Activated B cell treated with CpG ODN at 0.5 μM for 24 hours (primary cell): Measurements from ENCODE around the gene PIR. TPM values are rescaled to one million over a fixed set of nuclear protein-coding genes. Genes with fewer than 3 reads are reported as not detected.

Source experiments
- ATAC-seq: fragments of 200-7000 bp; cut with Tn5 transposase; one replicate; pipeline ENCODE4 v1.10.0; 2021; ENCODE audit warnings: low read depth, mild to moderate bottlenecking, moderate library complexity
- CTCF ChIA-PET: fragments of 350-600 bp; sonication (Branson Sonifier 250); formaldehyde crosslinking; loops from one replicate; lab custom pipeline; 2021; ENCODE audit warnings: antibody characterized with exemption; lab: Charles Lee
- POLR2A ChIA-PET: fragments of 350-600 bp; sonication (Branson Sonifier 250); formaldehyde crosslinking; loops from one replicate; lab custom pipeline; 2021; ENCODE audit warnings: antibody characterized with exemption; lab: Charles Lee
- DNase-seq: peaks from one replicate; pipeline ENCODE4 v3.0.0; 2022
- H3K27ac Mint-ChIP-seq: one replicate; pipeline ENCODE4 v1.8.0; 2020; ENCODE audit warnings: mixed read lengths
- H3K27me3 Mint-ChIP-seq: one replicate; pipeline ENCODE4 v1.8.0; 2021; ENCODE audit warnings: mixed read lengths
- H3K36me3 Mint-ChIP-seq: one replicate; pipeline ENCODE4 v1.8.0; 2021; ENCODE audit warnings: low read depth, mixed read lengths
- H3K4me1 Mint-ChIP-seq: one replicate; pipeline ENCODE4 v1.8.0; 2021; ENCODE audit warnings: mixed read lengths
- H3K4me3 Mint-ChIP-seq: one replicate; pipeline ENCODE4 v1.8.0; 2020; ENCODE audit warnings: mild to moderate bottlenecking, mixed read lengths
- H3K9me3 Mint-ChIP-seq: one replicate; pipeline ENCODE4 v1.8.0; 2020; ENCODE audit warnings: mixed read lengths
- intact Hi-C: fragments of 100-400 bp; cut with micrococcal nuclease; formaldehyde crosslinking; loops from one replicate; pipeline ENCODE4 v1.15.1; 2024
- total RNA-seq: library from RNA; stranded (reverse); gene quantifications from 2 replicates; pipeline ENCODE4 v1.2.3, GENCODE V29; 2022
- TF ChIP-seq, protein P1 (sequence below): fragments of 200-600 bp; IDR thresholded peaks from one replicate; pipeline ENCODE4 v1.8.0; 2022; ENCODE audit warnings: antibody characterized with exemption, mild to moderate bottlenecking

PIR gene
- total RNA-seq, 1 donor from 2014 or later: 0.82 TPM

- no peak for ATAC-seq
- no peak for DNase-seq
- POLR2A ChIA-PET: no interaction called here
- intact Hi-C loops: no loop called here
- CTCF ChIA-PET: no interaction called here
- H3K27me3 Mint-ChIP-seq: no peaks in the 10 kb centered on the region
- no peaks in the 10 kb centered on the region for H3K9me3 Mint-ChIP-seq
- no peaks in the 10 kb centered on the region for H3K4me1 Mint-ChIP-seq
- H3K4me3 Mint-ChIP-seq: no peak overlapping the region
- no peak overlapping the region for H3K27ac Mint-ChIP-seq
- TF ChIP-seq, protein P1, sequence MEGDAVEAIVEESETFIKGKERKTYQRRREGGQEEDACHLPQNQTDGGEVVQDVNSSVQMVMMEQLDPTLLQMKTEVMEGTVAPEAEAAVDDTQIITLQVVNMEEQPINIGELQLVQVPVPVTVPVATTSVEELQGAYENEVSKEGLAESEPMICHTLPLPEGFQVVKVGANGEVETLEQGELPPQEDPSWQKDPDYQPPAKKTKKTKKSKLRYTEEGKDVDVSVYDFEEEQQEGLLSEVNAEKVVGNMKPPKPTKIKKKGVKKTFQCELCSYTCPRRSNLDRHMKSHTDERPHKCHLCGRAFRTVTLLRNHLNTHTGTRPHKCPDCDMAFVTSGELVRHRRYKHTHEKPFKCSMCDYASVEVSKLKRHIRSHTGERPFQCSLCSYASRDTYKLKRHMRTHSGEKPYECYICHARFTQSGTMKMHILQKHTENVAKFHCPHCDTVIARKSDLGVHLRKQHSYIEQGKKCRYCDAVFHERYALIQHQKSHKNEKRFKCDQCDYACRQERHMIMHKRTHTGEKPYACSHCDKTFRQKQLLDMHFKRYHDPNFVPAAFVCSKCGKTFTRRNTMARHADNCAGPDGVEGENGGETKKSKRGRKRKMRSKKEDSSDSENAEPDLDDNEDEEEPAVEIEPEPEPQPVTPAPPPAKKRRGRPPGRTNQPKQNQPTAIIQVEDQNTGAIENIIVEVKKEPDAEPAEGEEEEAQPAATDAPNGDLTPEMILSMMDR: no peak
- no peaks in the 10 kb centered on the region for H3K36me3 Mint-ChIP-seq
Measured at GRCh38 chrX:15448010-15448639, 45.0 kb downstream of the PIR start.

- H3K36me3 Mint-ChIP-seq: no peaks in the 10 kb centered on the region
- CTCF ChIA-PET: no interaction called here
- no peak overlapping the region for H3K4me3 Mint-ChIP-seq
- no peak for DNase-seq
- no peak overlapping the region for H3K27ac Mint-ChIP-seq
- intact Hi-C loops: no loop called here
- no peaks in the 10 kb centered on the region for H3K4me1 Mint-ChIP-seq
- no peaks in the 10 kb centered on the region for H3K27me3 Mint-ChIP-seq
- no peak for ATAC-seq
- H3K9me3 Mint-ChIP-seq: no peaks in the 10 kb centered on the region
- POLR2A ChIA-PET: no interaction called here
- TF ChIP-seq, protein P1: no peak
Measured at GRCh38 chrX:15441464-15441863, 51.7 kb downstream of the PIR start.

DNA sequence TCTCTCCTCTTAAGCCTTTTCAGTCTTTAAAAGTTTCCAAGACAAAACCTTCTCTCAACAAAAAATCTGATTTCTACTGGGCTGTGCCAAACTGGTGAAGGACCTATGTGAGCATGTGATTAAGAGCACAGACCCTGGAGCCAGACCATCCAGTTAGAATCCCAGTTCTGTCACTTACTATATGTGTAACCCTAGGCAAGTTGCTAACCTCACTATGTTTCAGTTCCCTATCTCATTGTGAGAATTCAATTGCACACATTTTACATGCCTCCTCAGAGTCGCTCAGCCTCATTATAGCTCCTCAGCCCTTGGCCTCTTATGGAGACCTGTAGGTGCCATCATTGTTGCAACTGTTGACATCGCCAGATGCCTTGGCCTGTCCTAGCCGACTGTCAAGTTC, 54.8 kb downstream of the PIR start:
- ChIA-PET POLR2A (no interaction called here), CTCF (no interaction called here)
- TF ChIP-seq, protein P1: no peak
- Mint-ChIP-seq H3K9me3 (no peaks in the 10 kb centered on the region), H3K27me3 (no peaks in the 10 kb centered on the region), H3K4me3 (no peak overlapping the region), H3K36me3 (no peaks in the 10 kb centered on the region), H3K4me1 (no peaks in the 10 kb centered on the region), H3K27ac (no peak overlapping the region)
- intact Hi-C loops: no loop called here
- no peak for ATAC-seq
- no peak for DNase-seq

DNA sequence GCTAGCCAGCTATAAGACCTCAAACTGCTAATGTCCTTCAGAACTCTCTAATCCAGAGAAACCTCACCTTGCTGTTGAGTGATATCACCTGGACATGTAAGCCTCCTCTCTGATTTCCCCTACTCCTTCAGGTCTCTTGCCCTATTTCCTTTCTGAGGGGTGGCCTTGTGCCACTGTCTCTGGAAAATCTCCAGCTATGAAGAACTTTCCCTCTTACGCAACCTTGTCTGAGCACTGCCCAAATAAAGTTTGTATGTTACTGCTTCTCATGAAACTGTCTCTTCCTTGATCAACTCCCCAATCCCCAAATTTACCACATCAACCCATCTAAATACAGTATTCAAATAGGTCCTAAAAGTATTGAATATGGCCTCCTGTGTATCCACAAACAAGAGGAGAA, 55.4 kb downstream of the PIR start:
- TF ChIP-seq, protein P1: no peak
- DNase-seq: no peak
- Mint-ChIP-seq H3K4me1 (no peaks in the 10 kb centered on the region), H3K36me3 (no peaks in the 10 kb centered on the region), H3K27me3 (no peaks in the 10 kb centered on the region), H3K4me3 (no peak overlapping the region), H3K9me3 (no peaks in the 10 kb centered on the region), H3K27ac (no peak overlapping the region)
- ChIA-PET CTCF (no interaction called here), POLR2A (no interaction called here)
- ATAC-seq: no peak
- intact Hi-C loops: no loop called here

GRCh38 chrX:15435836-15436619, 57.1 kb downstream of the PIR start:
- TF ChIP-seq, protein P1: no peak
- intact Hi-C loops: no loop called here
- ChIA-PET CTCF (no interaction called here), POLR2A (no interaction called here)
- H3K4me1 Mint-ChIP-seq: no peaks in the 10 kb centered on the region
- no peaks in the 10 kb centered on the region for H3K36me3 Mint-ChIP-seq
- H3K27ac Mint-ChIP-seq: no peak overlapping the region
- no peak overlapping the region for H3K4me3 Mint-ChIP-seq
- no peaks in the 10 kb centered on the region for H3K9me3 Mint-ChIP-seq
- ATAC-seq (no peak), DNase-seq (no peak)
- H3K27me3 Mint-ChIP-seq: peaks cover 2% of the 10 kb centered on the region
